HepG2 (cell line): Measurements from ENCODE around the gene TPSB2. TPM values are rescaled to one million over a fixed set of nuclear protein-coding genes. Genes with fewer than 3 reads are reported as not detected.

Experiments used
- ATAC-seq: fragments of 200-7000 bp; cut with Tn5 transposase; 3 replicates; pipeline ENCODE4 v1.9.1; 2020; ENCODE audit warnings: mild to moderate bottlenecking, moderate library complexity
- BruUV-seq: library from RNA; stranded (reverse); fragments of 400-500 nt; replicated peaks from 2 replicates; lab custom pipeline; 2021; lab: Mats Ljungman, UMichigan
- CTCF ChIA-PET: fragments of 300-600 bp; formaldehyde crosslinking; extraction: SDS; loops from one replicate; lab custom pipeline; 2021; ENCODE audit warnings: low total read pairs, inconsistent platforms, low intra/inter-chr PET ratio; lab: Yijun Ruan, JAX
- POLR2A ChIA-PET: fragments of 350-600 bp; sonication (Branson Sonifier 250); formaldehyde crosslinking; loops from one replicate; lab custom pipeline; 2020; ENCODE audit warnings: antibody characterized with exemption, inconsistent platforms; lab: Yijun Ruan, JAX
- DNase-seq: peaks from one replicate; pipeline ENCODE4 v3.0.0-alpha.2; 2015; ENCODE audit warnings: low spot score
- FAIRE-seq: peaks from 3 replicates; lab custom pipeline; 2011; peaks lifted over from hg19 to GRCh38; lab: Jason Lieb, UNC
- H2AFZ ChIP-seq: one replicate; pipeline ENCODE4 v1.6.1; 2011; ENCODE audit warnings: low read length, inconsistent platforms
- H3K27ac ChIP-seq: fragments of 300-600 bp; 3 replicates; pipeline ENCODE4 v1.8.0; 2011; ENCODE audit warnings: mixed run types, mild to moderate bottlenecking, mixed read lengths, low read length, inconsistent platforms; ENCODE audit not compliant: insufficient read depth; ENCODE audit errors: extremely low read length
- H3K27me3 ChIP-seq, 2 experiments: fragments of 200-600 bp in 1 of 2; 2 replicates in 1 of 2; 3 replicates in 1 of 2; pipeline versions ENCODE4 v1.6.0 to v1.8.0; 2011; ENCODE audit warnings: low read length in 2 of 2, mild to moderate bottlenecking in 2 of 2, moderate library complexity in 2 of 2, inconsistent platforms in 1 of 2; ENCODE audit not compliant: insufficient read depth in 2 of 2, control insufficient read depth in 1 of 2
- H3K36me3 ChIP-seq, 2 experiments: fragments of 200-600 bp in 1 of 2; replicated peaks in 1 of 2; 2 replicates in 1 of 2; 3 replicates in 1 of 2; pipeline versions ENCODE4 v1.5.1 to v1.8.0; 2011; ENCODE audit warnings: low read length in 2 of 2, inconsistent platforms in 1 of 2; ENCODE audit not compliant: insufficient read depth in 2 of 2, control insufficient read depth in 1 of 2
- H3K4me1 ChIP-seq: 2 replicates; pipeline ENCODE4 v1.5.1; 2012; ENCODE audit warnings: low read length, inconsistent platforms; ENCODE audit not compliant: insufficient read depth
- H3K4me2 ChIP-seq: 2 replicates; pipeline ENCODE4 v1.6.0; 2011; ENCODE audit warnings: low read depth, low read length, inconsistent platforms
- H3K4me3 ChIP-seq, 3 experiments: fragments of 200-600 bp in 1 of 3; sonication (generic), shearing (Covaris generic) in 1 of 3; replicated peaks in 1 of 3; 2 replicates each; pipeline ENCODE4 v1.5.1; 2011 to 2016; ENCODE audit warnings: low read length in 3 of 3, inconsistent platforms in 2 of 3, low read depth in 2 of 3, mild to moderate bottlenecking in 2 of 3, control low read depth in 1 of 3, mixed read lengths in 1 of 3; ENCODE audit not compliant: insufficient read depth in 1 of 3
- H3K79me2 ChIP-seq: one replicate; pipeline ENCODE4 v1.6.1; 2011; ENCODE audit warnings: low read length, inconsistent platforms; ENCODE audit not compliant: insufficient read depth
- H3K9ac ChIP-seq: 2 replicates; pipeline ENCODE4 v1.6.0; 2011; ENCODE audit warnings: mild to moderate bottlenecking, low read depth, low read length, inconsistent platforms; ENCODE audit not compliant: insufficient read depth
- H3K9me3 ChIP-seq: 2 replicates; pipeline ENCODE4 v1.5.1; 2012; ENCODE audit warnings: mild to moderate bottlenecking, low read length
- H4K20me1 ChIP-seq: 2 replicates; pipeline ENCODE4 v1.6.0; 2011; ENCODE audit warnings: inconsistent platforms, mild to moderate bottlenecking, low read length, moderate library complexity; ENCODE audit not compliant: insufficient read depth
- AHR ChIP-seq: IDR thresholded peaks from 2 replicates; pipeline ENCODE4 v1.6.1; 2018; ENCODE audit warnings: missing genetic modification reagents, missing compliant biosample characterization
- JUND ChIP-seq: sonication (generic); formaldehyde crosslinking; IDR thresholded peaks from 2 replicates; pipeline ENCODE4 v1.8.0; 2022; ENCODE audit warnings: mild to moderate bottlenecking, missing genetic modification reagents
- SMAD3 ChIP-seq: sonication (generic); formaldehyde crosslinking; IDR thresholded peaks from 2 replicates; pipeline ENCODE4 v1.4.0; 2020; ENCODE audit warnings: missing genetic modification reagents
- ZBTB34 ChIP-seq: sonication (generic); formaldehyde crosslinking; IDR thresholded peaks from 2 replicates; pipeline ENCODE4 v1.8.0; 2022; ENCODE audit warnings: mild to moderate bottlenecking, missing genetic modification reagents
- ZNF552 ChIP-seq: sonication (generic); formaldehyde crosslinking; IDR thresholded peaks from 2 replicates; pipeline ENCODE4 v1.9.0; 2022; ENCODE audit warnings: missing genetic modification reagents, mild to moderate bottlenecking, borderline replicate concordance
- ZNF598 ChIP-seq: sonication (generic); formaldehyde crosslinking; IDR thresholded peaks from 2 replicates; pipeline ENCODE4 v1.5.1; 2020; ENCODE audit warnings: mild to moderate bottlenecking, missing genetic modification reagents, borderline replicate concordance
- WGBS: methylation state at CpG from one replicate; pipeline ENCODE4 v1.1.6; 2017; ENCODE audit warnings: low lambda C conversion rate; 5-methylcytosine and 5-hydroxymethylcytosine counted together
- in situ Hi-C: cut with HindIII; loops from 2 replicates; pipeline ENCODE4 v1.10.0; 2017; ENCODE audit warnings: low pct_unique_long_range_greater_than_20kb; ENCODE audit not compliant: extremely low pct_ligation_motif_present
- intact Hi-C: fragments of 100-400 bp; cut with micrococcal nuclease; formaldehyde crosslinking; loops from one replicate; pipeline ENCODE4 v1.10.0; 2022; ENCODE audit not compliant: unreplicated experiment
- polyA plus RNA-seq, 8 experiments: library from polyadenylated mRNA; depleted of rRNA in 3 of 8; stranded (reverse) in 7 of 8; unstranded in 1 of 8; fragments of >200 nt; fragmentation: Illumina TruSeq in 4 of 8; extraction: Trizol in 4 of 8; gene quantifications; 2 replicates each; pipeline versions ENCODE4 v1.2.1 to v1.2.3, GENCODE V29; 2011 to 2016; ENCODE audit warnings: low read depth in 4 of 8, missing spikeins in 1 of 8, mixed read lengths in 1 of 8; ENCODE audit not compliant: insufficient read depth in 1 of 8
- total RNA-seq, 5 experiments: library from RNA; depleted of rRNA; stranded (reverse); fragments of >200 nt; fragmentation: Illumina TruSeq; extraction: Trizol; gene quantifications; 2 replicates each; pipeline ENCODE4 v1.2.3, GENCODE V29; 2016; ENCODE audit warnings: low read depth in 1 of 5

Gene TPSB2
- total and polyA plus RNA-seq, 2 of the 13 experiments (the other 11 are each of a cell fraction or from before 2014, with no cell fraction given): not detected

- ATAC-seq (no peak; the same call in 2 of the 3 replicates), DNase-seq (no peak), FAIRE-seq (no peak)
- Histone ChIP-seq H3K27ac (no peak overlapping the region), H3K4me3 (no peak overlapping the region), H2AFZ (no peak overlapping the region), H3K79me2 (no peaks in the 10 kb centered on the region), H3K4me2 (no peak overlapping the region), H3K27me3 (peaks cover 9 to 45% of the 10 kb centered on the region in 2 experiments), H3K4me1 (peaks cover 11% of the 10 kb centered on the region; the same call in 1 of the 2 replicates), H3K9ac (no peak overlapping the region), H3K36me3 (no peaks in the 10 kb centered on the region), H4K20me1 (no peaks in the 10 kb centered on the region), H3K9me3 (no peaks in the 10 kb centered on the region)
- intact Hi-C loops: no loop called here
- 3% methylated on average over 5 of the region's 9 CpGs for WGBS
- no TSS peak for BruUV-seq
- TF ChIP-seq ZNF598 (CRISPR knock-in tag) (no peak), JUND (CRISPR knock-in tag) (no peak), ZNF552 (CRISPR knock-in tag) (no peak), SMAD3 (CRISPR knock-in tag) (no peak), ZBTB34 (CRISPR knock-in tag) (no peak), AHR (CRISPR knock-in tag) (no peak)
- POLR2A ChIA-PET: no interaction called here
- in situ Hi-C loops: no loop called here
- CTCF ChIA-PET: no interaction called here
These were observed 42.6 kb upstream of the TPSB2 start for GRCh38 chr16:1272453-1273198.
